ENCODE data around the gene AGPAT4. TPM values are rescaled to one million over a fixed set of nuclear protein-coding genes. Genes with fewer than 3 reads are reported as not detected.
"Not testable (repeated sequence)": the region's sequence is repeated elsewhere in the genome, so short reads cannot be mapped to it uniquely, and the experiment has no call there.

The AGPAT4 gene
- total RNA-seq, 1 donor from 2014 or later, result 8.3 TPM

- Mint-ChIP-seq H3K36me3 (ENCODE audit: unreplicated experiment) (peaks cover 7% of the 10 kb centered on the region), H3K27me3 (ENCODE audit: unreplicated experiment) (no peaks in the 10 kb centered on the region), H3K4me3 (ENCODE audit: unreplicated experiment) (no peak overlapping the region), H3K27ac (ENCODE audit: unreplicated experiment) (no peak overlapping the region), H3K9me3 (ENCODE audit: unreplicated experiment) (peaks cover 15% of the 10 kb centered on the region), H3K4me1 (ENCODE audit: unreplicated experiment) (peaks cover 2% of the 10 kb centered on the region)
- no peak for DNase-seq (ENCODE audit: extremely low spot score, unreplicated experiment)
- no peak for TF ChIP-seq CTCF (IDR thresholded peaks at IDR 0.05)
These were observed 85.1 kb downstream of the AGPAT4 start for GRCh38 chr6:161188547-161189465.

GRCh38 chr6:161186173-161186769, 87.6 kb downstream of the AGPAT4 start:
- Mint-ChIP-seq H3K27me3 (ENCODE audit: unreplicated experiment) (no peaks in the 10 kb centered on the region), H3K4me1 (ENCODE audit: unreplicated experiment) (peaks cover 2% of the 10 kb centered on the region), H3K36me3 (ENCODE audit: unreplicated experiment) (peaks cover 2% of the 10 kb centered on the region), H3K9me3 (ENCODE audit: unreplicated experiment) (peaks cover 5% of the 10 kb centered on the region), H3K4me3 (ENCODE audit: unreplicated experiment) (no peak overlapping the region), H3K27ac (ENCODE audit: unreplicated experiment) (no peak overlapping the region)
- no peak for DNase-seq (ENCODE audit: extremely low spot score, unreplicated experiment)
- TF ChIP-seq CTCF (IDR thresholded peaks at IDR 0.05), result no peak

GRCh38 chr6:161181121-161181520, 92.7 kb downstream of the AGPAT4 start:
- Mint-ChIP-seq H3K27ac (ENCODE audit: unreplicated experiment) (no peak overlapping the region), H3K4me1 (ENCODE audit: unreplicated experiment) (no peaks in the 10 kb centered on the region), H3K27me3 (ENCODE audit: unreplicated experiment) (no peaks in the 10 kb centered on the region), H3K4me3 (ENCODE audit: unreplicated experiment) (no peak overlapping the region), H3K9me3 (ENCODE audit: unreplicated experiment) (peaks cover 11% of the 10 kb centered on the region), H3K36me3 (ENCODE audit: unreplicated experiment) (peaks cover 17% of the 10 kb centered on the region)
- TF ChIP-seq CTCF (IDR thresholded peaks at IDR 0.05), result no peak
- no peak for DNase-seq (ENCODE audit: extremely low spot score, unreplicated experiment)

GRCh38 chr6:161178155-161178554, 95.7 kb downstream of the AGPAT4 start:
- not testable (repeated sequence) for H3K27me3 Mint-ChIP-seq (ENCODE audit: unreplicated experiment); H3K4me1 Mint-ChIP-seq (ENCODE audit: unreplicated experiment); H3K4me3 Mint-ChIP-seq (ENCODE audit: unreplicated experiment); DNase-seq (ENCODE audit: extremely low spot score, unreplicated experiment); H3K27ac Mint-ChIP-seq (ENCODE audit: unreplicated experiment)
- peaks cover 11% of the 10 kb centered on the region for H3K9me3 Mint-ChIP-seq (ENCODE audit: unreplicated experiment)
- peaks cover 14% of the 10 kb centered on the region for H3K36me3 Mint-ChIP-seq (ENCODE audit: unreplicated experiment)

- not testable (repeated sequence) for H3K27ac Mint-ChIP-seq (ENCODE audit: unreplicated experiment); H3K4me3 Mint-ChIP-seq (ENCODE audit: unreplicated experiment); DNase-seq (ENCODE audit: extremely low spot score, unreplicated experiment); H3K27me3 Mint-ChIP-seq (ENCODE audit: unreplicated experiment); H3K4me1 Mint-ChIP-seq (ENCODE audit: unreplicated experiment)
- H3K36me3 Mint-ChIP-seq (ENCODE audit: unreplicated experiment), result peaks cover 14% of the 10 kb centered on the region
- peaks cover 11% of the 10 kb centered on the region for H3K9me3 Mint-ChIP-seq (ENCODE audit: unreplicated experiment)
These were observed 97.4 kb downstream of the AGPAT4 start for GRCh38 chr6:161176428-161176827.

GRCh38 chr6:161172769-161173168, 101.1 kb downstream of the AGPAT4 start:
- not testable (repeated sequence) for H3K9me3 Mint-ChIP-seq (ENCODE audit: unreplicated experiment); H3K36me3 Mint-ChIP-seq (ENCODE audit: unreplicated experiment); H3K4me3 Mint-ChIP-seq (ENCODE audit: unreplicated experiment); H3K27me3 Mint-ChIP-seq (ENCODE audit: unreplicated experiment); DNase-seq (ENCODE audit: extremely low spot score, unreplicated experiment); H3K27ac Mint-ChIP-seq (ENCODE audit: unreplicated experiment)
- H3K4me1 Mint-ChIP-seq (ENCODE audit: unreplicated experiment), result peaks cover 26% of the 10 kb centered on the region

All from osteocyte (in vitro differentiated cells).